H1 (cell line): ENCODE measurements around the gene MYO18A. TPM values are rescaled to one million over a fixed set of nuclear protein-coding genes. Genes with fewer than 3 reads are reported as not detected.
A peak's percentile ranks its signal among the peaks of the same experiment; 100 is the strongest.

Source experiments
- CTCF ChIA-PET: fragments of 300-600 bp; sonication (Branson Sonifier 250); formaldehyde crosslinking; loops from one replicate; lab custom pipeline; 2021; ENCODE audit not compliant: partially characterized antibody; lab: Charles Lee
- POLR2A ChIA-PET: fragments of 300-600 bp; sonication (Branson Sonifier 250); formaldehyde crosslinking; loops from one replicate; lab custom pipeline; 2021; ENCODE audit warnings: inconsistent platforms; ENCODE audit not compliant: partially characterized antibody; lab: Charles Lee
- DNase-seq, 2 experiments: peaks; one replicate each; pipeline versions ENCODE4 v3.0.0 to v3.0.0-alpha.2; 2010 to 2022; ENCODE audit warnings: low spot score in 2 of 2, low read depth in 1 of 2, mixed read lengths in 1 of 2
- FAIRE-seq: peaks from 2 replicates; lab custom pipeline; 2011; peaks lifted over from hg19 to GRCh38; lab: Jason Lieb, UNC
- H2AFZ ChIP-seq: 2 replicates; pipeline ENCODE4 v1.8.1; 2012; ENCODE audit warnings: low read length, inconsistent platforms
- H2AK5ac ChIP-seq: 2 replicates; pipeline ENCODE4 v1.6.1; 2013; ENCODE audit warnings: low read depth, low read length
- H2BK120ac ChIP-seq: replicated peaks from 2 replicates; pipeline ENCODE3; 2013; ENCODE audit warnings: low read depth, low read length, inconsistent platforms
- H2BK12ac ChIP-seq: 2 replicates; pipeline ENCODE4 v1.6.1; 2013; ENCODE audit warnings: low read depth, low read length
- H2BK15ac ChIP-seq: 2 replicates; pipeline ENCODE4 v1.6.1; 2013; ENCODE audit warnings: low read length
- H2BK20ac ChIP-seq: 2 replicates; pipeline ENCODE4 v1.6.1; 2013; ENCODE audit warnings: low read length
- H2BK5ac ChIP-seq: 2 replicates; pipeline ENCODE4 v1.6.1; 2013; ENCODE audit warnings: low read depth, low read length
- H3K14ac ChIP-seq: 2 replicates; pipeline ENCODE4 v1.6.1; 2013; ENCODE audit warnings: inconsistent platforms; ENCODE audit not compliant: insufficient read length
- H3K18ac ChIP-seq: 2 replicates; pipeline ENCODE4 v1.6.1; 2013; ENCODE audit warnings: low read length; ENCODE audit errors: extremely low read depth
- H3K23ac ChIP-seq: 2 replicates; pipeline ENCODE4 v1.6.1; 2013; ENCODE audit warnings: inconsistent platforms; ENCODE audit not compliant: insufficient read length
- H3K23me2 ChIP-seq: 2 replicates; pipeline ENCODE4 v1.6.1; 2013; ENCODE audit warnings: low read depth, low read length
- H3K27ac ChIP-seq: 2 replicates; pipeline ENCODE4 v1.6.1; 2011; ENCODE audit warnings: low read depth, low read length, inconsistent platforms
- H3K27me3 ChIP-seq, 4 experiments: replicated peaks in 1 of 4; 1 replicate in 1 of 4; 2 replicates in 3 of 4; pipeline versions ENCODE4 v1.6.1 to v1.8.1; 2011 to 2013; ENCODE audit warnings: low read length in 3 of 4, mild to moderate bottlenecking in 3 of 4, inconsistent platforms in 2 of 4, mixed read lengths in 2 of 4, moderate library complexity in 1 of 4; ENCODE audit not compliant: control insufficient read depth in 3 of 4, insufficient read depth in 3 of 4; ENCODE audit errors: extremely low read depth in 1 of 4
- H3K36me3 ChIP-seq, 4 experiments: 2 replicates each; pipeline versions ENCODE4 v1.6.1 to v1.8.1; 2011 to 2013; ENCODE audit warnings: mild to moderate bottlenecking in 4 of 4, low read length in 3 of 4, moderate library complexity in 2 of 4, control low read depth in 1 of 4, inconsistent platforms in 1 of 4; ENCODE audit not compliant: insufficient read depth in 4 of 4, control insufficient read depth in 2 of 4
- H3K4ac ChIP-seq: replicated peaks from 2 replicates; pipeline ENCODE3; 2013; ENCODE audit warnings: low read length, low read depth, mixed read lengths, inconsistent platforms; ENCODE audit not compliant: insufficient read length
- H3K4me1 ChIP-seq, 4 experiments: replicated peaks in 1 of 4; 1 replicate in 1 of 4; 2 replicates in 3 of 4; pipeline versions ENCODE4 v1.6.1 to v1.8.1; 2011 to 2013; ENCODE audit warnings: low read length in 3 of 4, inconsistent platforms in 2 of 4, mixed read lengths in 1 of 4; ENCODE audit not compliant: insufficient read depth in 4 of 4, control insufficient read depth in 3 of 4
- H3K4me2 ChIP-seq, 2 experiments: 2 replicates each; pipeline versions ENCODE4 v1.6.1 to v1.8.1; 2011 to 2013; ENCODE audit warnings: low read depth in 2 of 2, low read length in 2 of 2, control low read depth in 1 of 2, inconsistent platforms in 1 of 2, mild to moderate bottlenecking in 1 of 2; ENCODE audit not compliant: insufficient read depth in 1 of 2
- H3K4me3 ChIP-seq, 4 experiments: fragments of 200-600, 300-600 bp in 1 of 4; sonication (generic), shearing (Covaris generic), sonication (Bioruptor Twin) in 1 of 4; 2 replicates each; pipeline versions ENCODE4 v1.5.1 to v1.8.1; 2011 to 2016; ENCODE audit warnings: low read length in 4 of 4, low read depth in 3 of 4, control low read depth in 2 of 4, inconsistent platforms in 2 of 4, mild to moderate bottlenecking in 2 of 4, mixed read lengths in 1 of 4, moderate library complexity in 1 of 4; ENCODE audit not compliant: insufficient read depth in 2 of 4; ENCODE audit errors: extremely low read depth in 1 of 4
- H3K56ac ChIP-seq: replicated peaks from 2 replicates; pipeline ENCODE3; 2013; ENCODE audit warnings: low read depth, mild to moderate bottlenecking, mixed read lengths, low read length, inconsistent platforms; ENCODE audit not compliant: insufficient read length
- H3K79me1 ChIP-seq: 2 replicates; pipeline ENCODE4 v1.6.1; 2013; ENCODE audit warnings: low read depth, low read length, control low read depth
- H3K79me2 ChIP-seq, 2 experiments: 2 replicates each; pipeline versions ENCODE4 v1.6.1 to v1.8.1; 2012 to 2013; ENCODE audit warnings: low read length in 2 of 2, mild to moderate bottlenecking in 2 of 2, inconsistent platforms in 1 of 2; ENCODE audit not compliant: insufficient read depth in 2 of 2, control insufficient read depth in 1 of 2
- H3K9ac ChIP-seq, 4 experiments: replicated peaks in 1 of 4; 1 replicate in 1 of 4; 2 replicates in 3 of 4; pipeline versions ENCODE4 v1.6.1 to v1.8.1; 2011 to 2013; ENCODE audit warnings: low read depth in 3 of 4, low read length in 3 of 4, control low read depth in 2 of 4, mild to moderate bottlenecking in 2 of 4, moderate library complexity in 2 of 4, inconsistent platforms in 1 of 4; ENCODE audit errors: extremely low read depth in 1 of 4
- H3K9me3 ChIP-seq, 2 experiments: 2 replicates each; pipeline versions ENCODE4 v1.6.1 to v1.8.1; 2012 to 2013; ENCODE audit warnings: mild to moderate bottlenecking in 2 of 2, moderate library complexity in 2 of 2, control low read depth in 1 of 2, inconsistent platforms in 1 of 2, low read depth in 1 of 2, low read length in 1 of 2, mixed read lengths in 1 of 2; ENCODE audit not compliant: insufficient read depth in 2 of 2
- H4K20me1 ChIP-seq, 2 experiments: replicated peaks in 1 of 2; 2 replicates each; pipeline versions ENCODE3 to v1.8.1; 2011 to 2013; ENCODE audit warnings: inconsistent platforms in 2 of 2, low read length in 2 of 2, mild to moderate bottlenecking in 1 of 2; ENCODE audit not compliant: insufficient read depth in 2 of 2, control insufficient read depth in 1 of 2
- H4K5ac ChIP-seq: 2 replicates; pipeline ENCODE4 v1.6.1; 2013; ENCODE audit warnings: low read length, low read depth, mixed read lengths, inconsistent platforms; ENCODE audit not compliant: insufficient read length
- H4K8ac ChIP-seq: 2 replicates; pipeline ENCODE4 v1.8.0; 2013; ENCODE audit warnings: mild to moderate bottlenecking, moderate library complexity, low read length, inconsistent platforms; ENCODE audit not compliant: insufficient read depth; ENCODE audit errors: extremely low read depth
- H4K91ac ChIP-seq: replicated peaks from 2 replicates; pipeline ENCODE3; 2013; ENCODE audit warnings: low read length, mixed read lengths, inconsistent platforms; ENCODE audit not compliant: insufficient read length
- ASH2L ChIP-seq: fragments of 200-600, 300-600 bp; sonication (generic); IDR thresholded peaks from one replicate; pipeline ENCODE4 v1.7.1; 2017; ENCODE audit warnings: low read length
- JUN ChIP-seq: IDR thresholded peaks from 2 replicates; pipeline ENCODE4 v1.6.1; 2011; ENCODE audit warnings: low read depth, mild to moderate bottlenecking, improper control_type of control experiment, low read length
- POU5F1 ChIP-seq: IDR thresholded peaks from 2 replicates; pipeline ENCODE4 v1.6.1; 2011; ENCODE audit warnings: low read depth, mild to moderate bottlenecking, low read length, moderate library complexity
- RAD21 ChIP-seq, 2 experiments: IDR thresholded peaks in 1 of 2; conservative IDR thresholded peaks in 1 of 2; 2 replicates each; pipeline ENCODE4 v1.6.1; 2011; ENCODE audit warnings: low read depth in 2 of 2, low read length in 2 of 2, improper control_type of control experiment in 1 of 2, inconsistent platforms in 1 of 2, mild to moderate bottlenecking in 1 of 2, moderate library complexity in 1 of 2
- RNF2 ChIP-seq: fragments of 200-900, 300-1000 bp; sonication (generic); IDR thresholded peaks from 2 replicates; pipeline ENCODE4 v1.7.1; 2016; ENCODE audit warnings: borderline replicate concordance, low read depth, mild to moderate bottlenecking, antibody characterized with exemption, low read length; ENCODE audit not compliant: poor library complexity, severe bottlenecking; ENCODE audit errors: missing control alignments
- RXRA ChIP-seq: IDR thresholded peaks from 2 replicates; pipeline ENCODE4 v1.6.1; 2011; ENCODE audit warnings: low read depth, mild to moderate bottlenecking, low read length, moderate library complexity; ENCODE audit not compliant: insufficient read depth
- SIX5 ChIP-seq: IDR thresholded peaks from 2 replicates; pipeline ENCODE4 v1.6.1; 2011; ENCODE audit warnings: mild to moderate bottlenecking, low read depth, low read length
- SP2 ChIP-seq: IDR thresholded peaks from 2 replicates; pipeline ENCODE4 v1.6.1; 2012; ENCODE audit warnings: mild to moderate bottlenecking, low read length, inconsistent platforms
- SUZ12 ChIP-seq: fragments of 200-600 bp; sonication (generic); IDR thresholded peaks from 2 replicates; pipeline ENCODE4 v1.6.1; 2012; ENCODE audit warnings: mild to moderate bottlenecking, inconsistent platforms, low read length, moderate library complexity, mixed read lengths
- ZNF274 ChIP-seq: IDR thresholded peaks from 2 replicates; pipeline ENCODE4 v1.7.0; 2012; ENCODE audit warnings: low read length, borderline replicate concordance; ENCODE audit errors: extremely low read depth
- WGBS, 2 experiments: shearing (Covaris generic) in 1 of 2; methylation state at CpG; one replicate each; pipeline versions ENCODE4 v1.1.6 to v1.1.7; 2013 to 2015; ENCODE audit warnings: low lambda C conversion rate in 2 of 2, mixed read lengths in 2 of 2, inconsistent platforms in 1 of 2, low coverage in 1 of 2, missing lambda C conversion rate in 1 of 2; ENCODE audit not compliant: insufficient replicate concordance in 2 of 2, insufficient coverage in 1 of 2, insufficient read length in 1 of 2; ENCODE audit errors: extremely low coverage in 1 of 2, missing lambda C conversion rate in 1 of 2; 5-methylcytosine and 5-hydroxymethylcytosine counted together
- polyA plus RNA-seq, 7 experiments: library from polyadenylated mRNA; depleted of rRNA in 3 of 7; stranded (reverse) in 5 of 7; unstranded in 2 of 7; fragments of >200 nt in 5 of 7; fragments of 200-250 nt in 2 of 7; gene quantifications; 1 replicate in 5 of 7; 2 replicates in 1 of 7; 4 replicates in 1 of 7; pipeline versions ENCODE4 v1.2.1 to v1.2.3, GENCODE V29; 2011 to 2013; ENCODE audit warnings: missing spikeins in 2 of 7, mixed read lengths in 2 of 7
- total RNA-seq: library from RNA; stranded (reverse); fragmentation: NEBNext Ultra II Directional; extraction: Animal tissue kit (Norgen Biotek cat#: 25700); gene quantifications from 2 replicates; pipeline ENCODE4 v1.2.1, GENCODE V29; 2021
- TF ChIP-seq, protein P1 (sequence below): IDR thresholded peaks from 2 replicates; pipeline ENCODE4 v1.6.1; 2012; ENCODE audit warnings: inconsistent platforms

Gene MYO18A
- total and polyA plus RNA-seq, 2 of the 8 experiments (the other 6 are each of a cell fraction or from before 2014, with no cell fraction given) = 7.6 to 43.8 TPM

DNA sequence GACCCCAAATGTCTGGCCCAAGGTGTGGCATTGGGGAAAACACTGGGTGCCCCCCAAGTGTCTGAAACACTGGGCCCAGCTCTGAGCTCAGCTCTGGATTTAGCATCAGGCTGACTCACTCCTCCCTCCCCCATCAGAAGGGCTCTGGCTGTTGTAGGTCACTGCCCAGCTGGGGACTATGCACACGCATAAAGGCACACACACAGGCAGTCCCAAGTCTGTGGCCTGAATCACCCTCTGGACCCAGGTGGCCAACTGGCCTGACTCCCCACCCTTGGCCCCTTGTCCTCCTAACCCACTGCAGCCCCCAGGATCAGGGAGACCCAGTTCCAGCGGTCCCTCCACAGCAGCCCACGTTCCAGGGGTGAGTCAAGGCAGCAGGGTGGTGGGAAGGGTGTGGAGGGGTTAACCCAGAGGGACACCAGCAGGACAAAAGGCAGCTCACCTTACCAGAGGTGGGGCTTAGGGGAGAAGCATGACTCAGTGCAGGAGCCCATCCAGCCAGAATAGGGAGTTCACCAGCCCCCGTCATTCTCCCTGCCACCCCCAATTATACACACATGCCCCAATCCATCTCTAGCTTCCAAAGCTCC, 47.0 kb downstream of the MYO18A start:
- Histone ChIP-seq H2BK12ac (peak overlapping the region; percentile 69; the same call in 1 of the 2 replicates), H4K91ac (peak overlapping the region; percentile 18), H2BK120ac (no peak overlapping the region), H3K4me2 (peak overlapping the region; percentile 49 to 54), H3K79me2 (no peaks in the 10 kb centered on the region), H3K27ac (peak overlapping the region; percentile 77), H4K8ac (peak overlapping the region; percentile 86), H2BK20ac (peak overlapping the region; percentile 43; the same call in 1 of the 2 replicates), H3K27me3 (no peaks in the 10 kb centered on the region), H3K4me3 (peak overlapping the region in 3 of 4 experiments; percentile 13 to 34 (median 18); a peak in 5 of 8 replicates), H2AFZ (no peak overlapping the region), H3K9ac (peak overlapping the region in 3 of 4 experiments; percentile 9 to 23 (median 21); a peak in 4 of 7 replicates), H3K56ac (no peak overlapping the region), H3K9me3 (no peaks in the 10 kb centered on the region), H3K18ac (0 out of 2 replicates have a peak overlapping the region, but pooled peaks have one; percentile 56), H4K20me1 (peaks cover 0 to 2% of the 10 kb centered on the region in 2 experiments), H3K79me1 (peaks cover 8% of the 10 kb centered on the region), H3K23me2 (0 out of 2 replicates have a peak, but pooled peaks cover 2% of the 10 kb centered on the region), H4K5ac (no peak overlapping the region), H2AK5ac (peak overlapping the region; percentile 96; the same call in 1 of the 2 replicates), H3K14ac (no peak overlapping the region), H2BK15ac (no peak overlapping the region; the same call in 1 of the 2 replicates), H3K4ac (no peak overlapping the region), H3K36me3 (no peaks in the 10 kb centered on the region), H3K4me1 (peaks cover 12 to 22% (median 16%) of the 10 kb centered on the region in 4 experiments), H2BK5ac (peak overlapping the region; percentile 85), H3K23ac (no peak overlapping the region)
- FAIRE-seq = no peak
- ChIA-PET POLR2A (interaction anchor here (0.6 to 2.0 kb wide), 4 partner anchors 8 to 161 kb away, joined by 3 to 6 read pairs (median 4); partner anchors contain the start of gene NUFIP2), CTCF (interaction anchor here (0.5 to 24.2 kb wide), 15 partner anchors 13 to 481 kb away, joined by 3 to 511 read pairs (median 3); no protein-coding TSS in a partner anchor)
- 53% methylated on average over 4 of the region's 4 CpGs; no CpG with 5 or more reads in 1 of the 2 experiments for WGBS, 2 experiments
- DNase-seq = no peak
- TF ChIP-seq ZNF274 (no peak), SP2 (no peak), RXRA (no peak), JUN (no peak), SIX5 (no peak), RNF2 (no peak), SUZ12 (no peak), RAD21 (IDR thresholded peaks at IDR 0.05 in 1 of 2, conservative IDR thresholded peaks at IDR 0.05 in 1 of 2; ENCODE audit: low read depth in 2 of 2, low read length in 2 of 2) (no peak), ASH2L (peak; percentile 47), POU5F1 (no peak)
- TF ChIP-seq, protein P1, sequence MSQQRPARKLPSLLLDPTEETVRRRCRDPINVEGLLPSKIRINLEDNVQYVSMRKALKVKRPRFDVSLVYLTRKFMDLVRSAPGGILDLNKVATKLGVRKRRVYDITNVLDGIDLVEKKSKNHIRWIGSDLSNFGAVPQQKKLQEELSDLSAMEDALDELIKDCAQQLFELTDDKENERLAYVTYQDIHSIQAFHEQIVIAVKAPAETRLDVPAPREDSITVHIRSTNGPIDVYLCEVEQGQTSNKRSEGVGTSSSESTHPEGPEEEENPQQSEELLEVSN = no peak
